22Rv1 (cell line): ENCODE results near the gene LRRC32.

Experiments
- CTCF ChIP-seq: fragments of 450-650 bp; IDR thresholded peaks from 2 replicates; pipeline ENCODE4 v1.5.1; 2017; ENCODE audit warnings: mild to moderate bottlenecking
- ZFX ChIP-seq: fragments of 450-650 bp; IDR thresholded peaks from 2 replicates; pipeline ENCODE4 v1.6.1; 2017; ENCODE audit warnings: antibody characterized with exemption, borderline replicate concordance

- TF ChIP-seq CTCF (no peak), ZFX (no peak)
Measured at GRCh38 chr11:76661306-76661751, 9.2 kb downstream of the LRRC32 start.
